Smooth muscle cell (in vitro differentiated cells): ENCODE results near the gene VWA1. TPM values are rescaled to one million over a fixed set of nuclear protein-coding genes. Genes with fewer than 3 reads are reported as not detected.
"Not testable (repeated sequence)": the region's sequence is repeated elsewhere in the genome, so short reads cannot be mapped to it uniquely, and the experiment has no call there.

Experiments
- DNase-seq: peaks from one replicate; lab custom pipeline; 2025; ENCODE audit not compliant: unreplicated experiment; lab: John Stamatoyannopoulos, UW
- H2AFZ ChIP-seq: fragments of 200-600 bp; sonication (generic); 2 replicates; pipeline ENCODE4 v1.6.0; 2016; ENCODE audit warnings: antibody characterized with exemption, low read depth, mild to moderate bottlenecking
- H3F3A ChIP-seq: fragments of 200-600 bp; sonication (generic); 2 replicates; pipeline ENCODE4 v1.6.0; 2017; ENCODE audit warnings: antibody characterized with exemption, low read depth
- H3K27ac ChIP-seq: fragments of 200-600 bp; sonication (generic); 2 replicates; pipeline ENCODE4 v1.5.1; 2016; ENCODE audit warnings: low read depth, mild to moderate bottlenecking
- H3K27me3 ChIP-seq: fragments of 200-600 bp; sonication (generic); 2 replicates; pipeline ENCODE4 v1.6.1; 2016; ENCODE audit warnings: low read depth, mild to moderate bottlenecking
- H3K36me3 ChIP-seq: fragments of 200-600 bp; sonication (generic); 2 replicates; pipeline ENCODE4 v1.5.1; 2016; ENCODE audit warnings: low read depth
- H3K4me1 ChIP-seq: fragments of 200-600 bp; sonication (generic); 2 replicates; pipeline ENCODE4 v1.5.1; 2016; ENCODE audit warnings: low read depth
- H3K4me2 ChIP-seq: fragments of 200-600 bp; sonication (generic); 2 replicates; pipeline ENCODE4 v1.6.0; 2016; ENCODE audit warnings: mild to moderate bottlenecking
- H3K4me3 ChIP-seq: fragments of 200-600 bp; sonication (generic); 2 replicates; pipeline ENCODE4 v1.5.1; 2016; ENCODE audit warnings: mild to moderate bottlenecking
- H3K79me2 ChIP-seq: fragments of 200-600 bp; sonication (generic); 2 replicates; pipeline ENCODE4 v1.6.0; 2016; ENCODE audit warnings: low read depth, mild to moderate bottlenecking
- H3K9ac ChIP-seq: fragments of 200-600 bp; sonication (generic); 2 replicates; pipeline ENCODE4 v1.6.0; 2016; ENCODE audit warnings: low read depth
- H3K9me3 ChIP-seq: fragments of 200-600 bp; sonication (generic); replicated peaks from 2 replicates; pipeline ENCODE4 v1.5.1; 2016; ENCODE audit warnings: low read depth
- H4K20me1 ChIP-seq: fragments of 200-600 bp; sonication (generic); 2 replicates; pipeline ENCODE4 v1.6.0; 2016; ENCODE audit warnings: low read depth
- WGBS: methylation state at CpG from one replicate; pipeline ENCODE4 v1.1.7; 2016; ENCODE audit warnings: low lambda C conversion rate; 5-methylcytosine and 5-hydroxymethylcytosine counted together
- polyA plus RNA-seq: library from polyadenylated mRNA; unstranded; fragments of >200 nt; fragmentation: Nextera tagmentation; extraction: Ambion mirVana; gene quantifications from 2 replicates; pipeline ENCODE4 v1.2.1, GENCODE V29; 2016
- total RNA-seq: library from RNA; depleted of rRNA; stranded (reverse); fragments of >200 nt; gene quantifications from 2 replicates; pipeline ENCODE4 v1.2.3, GENCODE V29; 2014
- TF ChIP-seq, protein P1 (sequence below): fragments of 200-600 bp; sonication (generic); IDR thresholded peaks from 2 replicates; pipeline ENCODE4 v1.5.1; 2017; ENCODE audit warnings: borderline replicate concordance, mild to moderate bottlenecking, antibody characterized with exemption; ENCODE audit not compliant: insufficient read depth, poor library complexity, severe bottlenecking

The VWA1 gene
- total and polyA plus RNA-seq, 2 experiments from 2014 or later: 29.5 to 79.2 TPM

- H3K79me2 ChIP-seq: peaks cover 49% of the 10 kb centered on the region
- peaks cover 18% of the 10 kb centered on the region for H3K4me1 ChIP-seq
- H3K36me3 ChIP-seq: no peaks in the 10 kb centered on the region
- no peaks in the 10 kb centered on the region for H3K27me3 ChIP-seq
- peaks cover 18% of the 10 kb centered on the region for H4K20me1 ChIP-seq
- DNase-seq: no peak
- no peaks in the 10 kb centered on the region for H3K9me3 ChIP-seq
- peak overlapping the region; percentile 81 for H3K4me3 ChIP-seq
- TF ChIP-seq, protein P1, sequence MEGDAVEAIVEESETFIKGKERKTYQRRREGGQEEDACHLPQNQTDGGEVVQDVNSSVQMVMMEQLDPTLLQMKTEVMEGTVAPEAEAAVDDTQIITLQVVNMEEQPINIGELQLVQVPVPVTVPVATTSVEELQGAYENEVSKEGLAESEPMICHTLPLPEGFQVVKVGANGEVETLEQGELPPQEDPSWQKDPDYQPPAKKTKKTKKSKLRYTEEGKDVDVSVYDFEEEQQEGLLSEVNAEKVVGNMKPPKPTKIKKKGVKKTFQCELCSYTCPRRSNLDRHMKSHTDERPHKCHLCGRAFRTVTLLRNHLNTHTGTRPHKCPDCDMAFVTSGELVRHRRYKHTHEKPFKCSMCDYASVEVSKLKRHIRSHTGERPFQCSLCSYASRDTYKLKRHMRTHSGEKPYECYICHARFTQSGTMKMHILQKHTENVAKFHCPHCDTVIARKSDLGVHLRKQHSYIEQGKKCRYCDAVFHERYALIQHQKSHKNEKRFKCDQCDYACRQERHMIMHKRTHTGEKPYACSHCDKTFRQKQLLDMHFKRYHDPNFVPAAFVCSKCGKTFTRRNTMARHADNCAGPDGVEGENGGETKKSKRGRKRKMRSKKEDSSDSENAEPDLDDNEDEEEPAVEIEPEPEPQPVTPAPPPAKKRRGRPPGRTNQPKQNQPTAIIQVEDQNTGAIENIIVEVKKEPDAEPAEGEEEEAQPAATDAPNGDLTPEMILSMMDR: no peak
- peak overlapping the region; percentile 50 for H2AFZ ChIP-seq
- H3K4me2 ChIP-seq: peak overlapping the region; percentile 100
- peaks cover 14% of the 10 kb centered on the region for H3F3A ChIP-seq
- peak overlapping the region; percentile 76 for H3K27ac ChIP-seq
- peak overlapping the region; percentile 89 for H3K9ac ChIP-seq
- 8% methylated on average over 35 of the region's 41 CpGs for WGBS
Measured at GRCh38 chr1:1407636-1408318, 27.7 kb upstream of the VWA1 start.

DNA sequence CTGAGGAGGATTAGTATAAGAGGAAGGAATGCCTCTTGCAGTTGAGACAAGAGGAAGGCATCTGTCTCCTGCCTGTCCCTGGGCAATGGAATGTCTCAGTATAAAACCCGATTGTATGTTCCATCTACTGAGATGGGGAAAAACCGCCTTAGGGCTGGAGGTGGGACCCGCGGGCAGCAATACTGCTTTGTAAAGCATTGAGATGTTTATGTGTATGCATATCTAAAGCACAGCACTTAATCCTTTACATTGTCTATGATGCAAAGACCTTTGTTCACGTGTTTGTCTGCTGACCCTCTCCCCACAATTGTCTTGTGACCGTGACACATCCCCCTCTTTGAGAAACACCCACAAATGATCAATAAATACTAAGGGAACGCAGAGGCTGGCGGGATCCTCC lies 25.3 kb upstream of the VWA1 start:
- Histone ChIP-seq H3K79me2 (peaks cover 43% of the 10 kb centered on the region), H3K4me1 (peaks cover 18% of the 10 kb centered on the region), H4K20me1 (peaks cover 18% of the 10 kb centered on the region)
- not testable (repeated sequence) for H3K36me3 ChIP-seq, H3K27me3 ChIP-seq, H3K9ac ChIP-seq, H3K4me2 ChIP-seq, H3K4me3 ChIP-seq, H3K9me3 ChIP-seq, H3F3A ChIP-seq, H2AFZ ChIP-seq, DNase-seq, H3K27ac ChIP-seq
- 34% methylated on average over 7 of the region's 8 CpGs for WGBS

DNA sequence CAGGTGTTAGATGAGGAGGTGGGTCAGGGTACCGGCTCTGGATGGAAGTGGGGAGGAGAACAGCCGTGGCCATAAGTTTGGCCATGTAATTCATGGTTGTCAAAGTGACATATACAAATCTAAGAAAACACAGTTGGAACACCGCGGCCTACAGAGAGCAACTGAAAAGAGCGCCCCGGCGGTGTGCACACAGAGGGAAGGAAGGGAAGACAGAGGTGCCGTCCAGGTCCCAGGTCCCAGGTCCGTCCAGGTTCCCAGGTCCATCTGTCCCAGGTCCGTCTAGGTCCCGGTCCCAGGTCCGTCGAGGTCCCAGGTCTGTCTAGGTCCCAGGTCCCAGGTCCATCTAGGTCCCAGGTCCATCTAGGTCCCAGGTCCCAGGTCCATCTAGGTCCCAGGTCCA lies 23.9 kb upstream of the VWA1 start:
- Histone ChIP-seq H3K9me3 (no peaks in the 10 kb centered on the region), H3K79me2 (peaks cover 29% of the 10 kb centered on the region), H3K27ac (no peak overlapping the region), H3K4me2 (no peak overlapping the region), H4K20me1 (peaks cover 18% of the 10 kb centered on the region), H3K27me3 (no peaks in the 10 kb centered on the region), H3K4me3 (no peak overlapping the region), H2AFZ (no peak overlapping the region), H3K36me3 (no peaks in the 10 kb centered on the region), H3K9ac (no peak overlapping the region), H3F3A (peaks cover 10% of the 10 kb centered on the region), H3K4me1 (peaks cover 13% of the 10 kb centered on the region)
- DNase-seq: no peak
- TF ChIP-seq, protein P1: no peak
- WGBS: over 99% methylated on average over 12 of the region's 13 CpGs

GRCh38 chr1:1412311-1412902 lies 23.1 kb upstream of the VWA1 start:
- H3K4me3 ChIP-seq, H3K27me3 ChIP-seq, H3K4me2 ChIP-seq, H3K36me3 ChIP-seq, DNase-seq, H2AFZ ChIP-seq, H3K9me3 ChIP-seq, H3K27ac ChIP-seq, H3K9ac ChIP-seq, H3F3A ChIP-seq: not testable (repeated sequence)
- peaks cover 18% of the 10 kb centered on the region for H4K20me1 ChIP-seq
- peaks cover 13% of the 10 kb centered on the region for H3K4me1 ChIP-seq
- peaks cover 23% of the 10 kb centered on the region for H3K79me2 ChIP-seq
- 99% methylated on average over 11 of the region's 11 CpGs for WGBS
